H1 (cell line): ENCODE measurements around the gene ABCC6.
A peak's percentile ranks its signal among the peaks of the same experiment; 100 is the strongest.
"Not testable (repeated sequence)": the region's sequence is repeated elsewhere in the genome, so short reads cannot be mapped to it uniquely, and the experiment has no call there.

Source experiments
- CHD1 ChIP-seq: IDR thresholded peaks from 2 replicates; pipeline ENCODE4 v1.6.1; 2012; ENCODE audit warnings: low read depth, low read length, improper control_type of control experiment
- CHD2 ChIP-seq: IDR thresholded peaks from 2 replicates; pipeline ENCODE4 v1.6.1; 2012; ENCODE audit warnings: low read length, improper control_type of control experiment
- MAFK ChIP-seq: IDR thresholded peaks from 2 replicates; pipeline ENCODE4 v1.6.1; 2012; ENCODE audit warnings: low read depth, mild to moderate bottlenecking, improper control_type of control experiment, low read length
- POLR2AphosphoS5 ChIP-seq: IDR thresholded peaks from 2 replicates; pipeline ENCODE4 v1.6.1; 2011; ENCODE audit warnings: low read depth, low read length
- ZNF274 ChIP-seq: IDR thresholded peaks from 2 replicates; pipeline ENCODE4 v1.7.0; 2012; ENCODE audit warnings: low read length, borderline replicate concordance; ENCODE audit errors: extremely low read depth
- TF ChIP-seq, protein P1 (sequence below), 3 experiments: IDR thresholded peaks; 1 replicate in 2 of 3; 2 replicates in 1 of 3; pipeline versions ENCODE4 v1.5.1 to v1.6.1; 2011; ENCODE audit warnings: low read length in 3 of 3, mild to moderate bottlenecking in 3 of 3, inconsistent platforms in 2 of 3, low read depth in 1 of 3, moderate library complexity in 1 of 3; ENCODE audit not compliant: insufficient read depth in 1 of 3; ENCODE audit errors: control extremely low read depth in 1 of 3
- TF ChIP-seq, protein P2 (sequence below): IDR thresholded peaks from 2 replicates; pipeline ENCODE4 v1.6.1; 2012; ENCODE audit warnings: inconsistent platforms

DNA sequence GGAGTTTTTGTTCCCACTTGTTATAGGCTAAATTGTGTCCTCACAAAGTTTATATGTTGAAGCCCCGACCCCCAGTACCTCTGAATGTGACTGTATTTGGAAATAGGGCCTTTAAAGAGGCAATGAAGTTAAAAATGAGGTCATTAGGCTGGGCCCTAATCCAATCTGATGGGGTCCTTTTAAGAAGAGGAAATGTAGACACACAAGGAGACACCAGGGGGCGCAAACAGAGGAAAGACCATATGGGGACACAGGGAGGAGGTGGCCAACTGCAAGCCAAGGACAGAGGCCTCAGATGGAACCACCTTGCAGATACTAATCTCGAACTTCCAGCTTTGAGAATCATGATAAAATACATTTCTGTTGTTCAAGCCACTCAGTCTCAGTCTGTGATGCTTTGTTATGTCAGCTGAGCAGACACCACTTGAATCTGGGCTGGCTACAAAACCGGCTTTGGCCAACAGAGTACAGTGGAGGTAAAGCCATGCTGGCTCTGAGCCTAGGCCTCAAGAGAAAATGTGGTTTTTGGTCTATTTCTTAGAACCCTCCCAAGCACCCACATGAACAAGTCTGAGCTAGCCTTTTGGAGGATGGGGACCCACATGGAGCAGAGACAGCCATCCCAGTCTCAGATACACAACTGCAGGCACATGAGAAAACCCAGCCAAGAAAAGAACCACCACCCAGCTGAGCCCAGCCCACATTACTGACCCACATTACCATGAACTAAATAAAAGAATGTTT lies 20.7 kb downstream of the ABCC6 start:
- TF ChIP-seq, protein P1, sequence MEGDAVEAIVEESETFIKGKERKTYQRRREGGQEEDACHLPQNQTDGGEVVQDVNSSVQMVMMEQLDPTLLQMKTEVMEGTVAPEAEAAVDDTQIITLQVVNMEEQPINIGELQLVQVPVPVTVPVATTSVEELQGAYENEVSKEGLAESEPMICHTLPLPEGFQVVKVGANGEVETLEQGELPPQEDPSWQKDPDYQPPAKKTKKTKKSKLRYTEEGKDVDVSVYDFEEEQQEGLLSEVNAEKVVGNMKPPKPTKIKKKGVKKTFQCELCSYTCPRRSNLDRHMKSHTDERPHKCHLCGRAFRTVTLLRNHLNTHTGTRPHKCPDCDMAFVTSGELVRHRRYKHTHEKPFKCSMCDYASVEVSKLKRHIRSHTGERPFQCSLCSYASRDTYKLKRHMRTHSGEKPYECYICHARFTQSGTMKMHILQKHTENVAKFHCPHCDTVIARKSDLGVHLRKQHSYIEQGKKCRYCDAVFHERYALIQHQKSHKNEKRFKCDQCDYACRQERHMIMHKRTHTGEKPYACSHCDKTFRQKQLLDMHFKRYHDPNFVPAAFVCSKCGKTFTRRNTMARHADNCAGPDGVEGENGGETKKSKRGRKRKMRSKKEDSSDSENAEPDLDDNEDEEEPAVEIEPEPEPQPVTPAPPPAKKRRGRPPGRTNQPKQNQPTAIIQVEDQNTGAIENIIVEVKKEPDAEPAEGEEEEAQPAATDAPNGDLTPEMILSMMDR (IDR thresholded peaks at IDR 0.05; ENCODE audit: control extremely low read depth in 1 of 3, insufficient read depth in 1 of 3, low read depth in 1 of 3, low read length in 3 of 3) = peak in 1 of 3 experiments; percentile 40; a peak in 1 of 4 replicates
- not testable (repeated sequence) for TF ChIP-seq CHD1, POLR2AphosphoS5, CHD2, MAFK, ZNF274
- TF ChIP-seq, protein P2, sequence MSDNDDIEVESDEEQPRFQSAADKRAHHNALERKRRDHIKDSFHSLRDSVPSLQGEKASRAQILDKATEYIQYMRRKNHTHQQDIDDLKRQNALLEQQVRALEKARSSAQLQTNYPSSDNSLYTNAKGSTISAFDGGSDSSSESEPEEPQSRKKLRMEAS = not testable (repeated sequence)
